NCI-H510A (cell line): ENCODE measurements around the gene IQCB1.
"Not testable (repeated sequence)": the region's sequence is repeated elsewhere in the genome, so short reads cannot be mapped to it uniquely, and the experiment has no call there.

Experiments used
- DNase-seq: peaks from one replicate; lab custom pipeline; 2025; lab: John Stamatoyannopoulos, UW

The IQCB1 gene, protein sequence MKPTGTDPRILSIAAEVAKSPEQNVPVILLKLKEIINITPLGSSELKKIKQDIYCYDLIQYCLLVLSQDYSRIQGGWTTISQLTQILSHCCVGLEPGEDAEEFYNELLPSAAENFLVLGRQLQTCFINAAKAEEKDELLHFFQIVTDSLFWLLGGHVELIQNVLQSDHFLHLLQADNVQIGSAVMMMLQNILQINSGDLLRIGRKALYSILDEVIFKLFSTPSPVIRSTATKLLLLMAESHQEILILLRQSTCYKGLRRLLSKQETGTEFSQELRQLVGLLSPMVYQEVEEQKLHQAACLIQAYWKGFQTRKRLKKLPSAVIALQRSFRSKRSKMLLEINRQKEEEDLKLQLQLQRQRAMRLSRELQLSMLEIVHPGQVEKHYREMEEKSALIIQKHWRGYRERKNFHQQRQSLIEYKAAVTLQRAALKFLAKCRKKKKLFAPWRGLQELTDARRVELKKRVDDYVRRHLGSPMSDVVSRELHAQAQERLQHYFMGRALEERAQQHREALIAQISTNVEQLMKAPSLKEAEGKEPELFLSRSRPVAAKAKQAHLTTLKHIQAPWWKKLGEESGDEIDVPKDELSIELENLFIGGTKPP

DNA sequence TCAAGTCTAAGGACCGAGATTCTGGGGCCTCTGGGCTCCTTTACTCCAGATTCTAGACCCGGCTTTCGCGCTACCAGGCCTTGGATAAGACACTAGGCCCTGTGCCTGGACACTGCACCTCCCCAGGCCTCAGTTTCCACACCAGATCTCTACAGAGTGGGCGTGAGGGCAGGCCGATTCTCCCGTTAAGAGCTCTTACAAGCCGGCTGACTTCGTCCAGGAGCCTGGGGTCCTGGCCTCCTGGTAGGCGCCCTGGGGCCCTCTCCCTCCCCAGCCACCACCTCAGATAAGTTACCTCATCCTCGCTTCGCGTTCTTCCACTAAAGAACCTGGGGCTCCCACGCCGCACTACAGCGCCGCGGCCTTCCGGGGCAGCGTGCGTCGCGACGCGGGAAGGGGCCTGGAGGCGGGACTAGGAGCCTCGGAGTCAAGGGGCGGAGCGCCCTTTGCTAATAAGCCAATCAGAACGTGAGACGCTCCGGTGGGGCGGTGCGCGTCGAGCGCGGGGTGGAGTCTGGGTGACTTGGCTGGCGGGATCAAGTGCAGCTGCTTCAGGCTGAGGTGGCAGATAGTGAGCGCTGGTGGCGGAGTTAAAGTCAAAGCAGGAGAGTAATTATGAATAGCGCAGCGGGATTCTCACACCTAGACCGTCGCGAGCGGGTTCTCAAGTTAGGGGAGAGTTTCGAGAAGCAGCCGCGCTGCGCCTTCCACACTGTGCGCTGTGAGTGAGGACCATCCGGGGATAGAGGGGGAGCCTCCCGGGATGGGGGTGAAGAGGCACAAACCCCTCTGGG is at the start of gene IQCB1, which contains the start of gene EAF2:
Gene IQCB1, minus strand, starts transcription at position 390 of the 794 bp plus-strand sequence. CDS start 6,100 bp downstream, outside the sequence.
Gene EAF2, plus strand, starts transcription at position 539 of the 794 bp plus-strand sequence. Its CDS starts 77 bp downstream, at position 616.
- peak; percentile 73 for DNase-seq

DNA sequence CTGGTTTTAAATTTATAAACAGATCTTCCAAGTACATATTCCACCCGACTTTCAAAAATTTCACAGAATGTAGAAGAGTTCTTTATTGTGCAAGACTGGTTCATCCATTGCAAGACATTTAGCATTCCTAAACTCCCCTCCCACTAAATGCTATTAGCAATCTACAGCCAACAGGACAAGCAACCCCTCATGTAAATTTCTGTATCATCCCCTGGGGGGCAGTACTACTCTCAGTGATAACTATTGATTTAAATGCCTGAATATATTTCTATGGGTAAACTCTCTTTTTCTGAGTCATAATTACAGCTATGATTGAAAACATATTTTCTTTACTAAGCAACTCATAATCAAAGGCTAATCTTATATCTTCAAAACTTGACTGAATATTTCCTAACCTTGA is 48.6 kb upstream of the IQCB1 start:
- DNase-seq, result no peak

DNA sequence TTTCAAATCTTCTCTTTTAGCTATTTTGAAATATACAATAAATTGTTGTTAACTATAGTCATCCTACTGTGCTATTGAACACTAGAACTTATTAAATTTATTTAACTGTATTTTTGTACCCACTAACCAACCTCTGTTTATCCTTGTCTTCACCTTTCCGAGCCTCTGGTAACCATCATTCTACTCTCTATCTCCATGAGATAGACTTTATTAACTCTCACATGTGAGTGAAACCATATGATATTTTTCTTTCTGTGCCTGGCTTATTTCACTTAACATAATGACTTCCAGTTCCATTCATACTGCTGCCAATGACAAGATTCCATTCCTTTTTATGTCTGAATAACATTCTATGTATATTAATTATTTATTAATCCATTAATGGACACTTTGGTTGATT is 43.6 kb upstream of the IQCB1 start:
- DNase-seq, result no peak

DNA sequence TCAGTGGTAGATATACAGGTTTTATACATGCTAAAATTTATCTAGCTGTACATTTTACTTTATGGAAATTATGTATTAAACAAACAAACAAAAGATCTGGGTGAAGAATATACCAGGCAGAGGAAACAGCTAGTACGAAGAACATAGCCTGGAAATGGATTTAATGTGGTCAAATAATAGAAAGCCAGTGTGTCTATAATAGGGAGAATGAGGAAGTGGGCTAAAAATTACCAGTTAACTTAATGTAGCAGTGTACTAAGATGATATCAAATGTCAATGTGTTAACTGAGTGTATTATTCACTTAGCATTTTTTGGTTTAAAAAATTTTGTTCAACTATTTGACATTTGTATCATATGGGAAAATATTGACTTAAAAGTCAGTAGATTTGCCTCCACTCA is 36.6 kb upstream of the IQCB1 start:
- no peak for DNase-seq

DNA sequence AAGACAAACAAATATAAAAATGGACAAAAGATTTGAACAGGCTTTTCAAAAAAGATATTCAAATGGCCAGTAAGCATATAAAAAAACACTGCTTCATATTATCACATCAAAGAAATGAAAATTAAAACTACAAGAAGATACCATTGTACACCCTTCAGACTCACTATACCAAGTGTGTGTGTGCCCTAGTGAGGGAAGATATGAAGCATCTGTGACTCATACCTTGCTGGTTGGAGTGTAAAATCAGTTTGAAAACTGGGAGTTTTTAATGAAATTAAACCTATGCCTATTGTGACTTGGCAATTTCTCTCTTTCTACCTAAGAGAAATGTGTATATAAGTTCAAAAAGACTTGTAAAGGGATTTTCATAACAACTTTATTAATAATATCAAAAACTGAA is 35.9 kb upstream of the IQCB1 start:
- DNase-seq, result no peak

DNA sequence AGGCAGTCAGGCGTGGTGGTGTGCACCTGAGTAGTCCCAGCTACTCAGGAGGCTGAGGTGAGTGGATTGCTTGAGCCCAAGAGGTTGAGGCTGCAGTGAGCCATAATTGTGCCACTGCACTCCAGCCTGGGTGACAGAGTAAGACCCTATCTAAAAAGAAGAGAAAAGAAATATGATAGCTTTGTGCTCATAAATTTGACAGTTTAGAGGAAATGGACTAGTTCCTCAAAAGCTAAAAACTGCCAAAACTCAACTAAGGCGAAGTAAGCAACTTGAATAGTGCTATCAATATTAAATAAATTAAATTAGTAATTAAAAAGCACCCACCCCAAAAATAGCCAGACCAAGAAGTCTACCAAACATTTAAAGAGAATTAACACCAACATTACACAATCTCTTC is 34.9 kb upstream of the IQCB1 start:
- DNase-seq, result no peak

DNA sequence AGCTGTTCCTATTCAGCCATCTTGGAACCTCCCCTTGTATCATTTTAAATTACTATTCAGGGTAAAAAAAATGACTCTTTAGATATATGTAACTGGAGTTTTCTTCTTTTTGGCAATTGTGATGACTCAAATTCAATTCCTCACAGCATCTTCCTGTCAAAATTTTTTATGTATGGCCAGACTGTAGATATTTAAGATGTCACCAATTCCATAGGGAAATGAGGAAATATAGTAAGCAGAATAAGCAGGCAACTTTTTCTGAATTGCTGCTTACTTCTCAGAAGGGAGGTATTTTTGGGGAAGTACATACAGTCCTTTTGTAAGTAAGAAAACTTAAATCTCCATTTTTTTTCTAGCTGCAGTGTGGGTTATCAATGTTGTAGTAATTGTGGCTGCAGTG is 28.9 kb upstream of the IQCB1 start:
- no peak for DNase-seq

DNA sequence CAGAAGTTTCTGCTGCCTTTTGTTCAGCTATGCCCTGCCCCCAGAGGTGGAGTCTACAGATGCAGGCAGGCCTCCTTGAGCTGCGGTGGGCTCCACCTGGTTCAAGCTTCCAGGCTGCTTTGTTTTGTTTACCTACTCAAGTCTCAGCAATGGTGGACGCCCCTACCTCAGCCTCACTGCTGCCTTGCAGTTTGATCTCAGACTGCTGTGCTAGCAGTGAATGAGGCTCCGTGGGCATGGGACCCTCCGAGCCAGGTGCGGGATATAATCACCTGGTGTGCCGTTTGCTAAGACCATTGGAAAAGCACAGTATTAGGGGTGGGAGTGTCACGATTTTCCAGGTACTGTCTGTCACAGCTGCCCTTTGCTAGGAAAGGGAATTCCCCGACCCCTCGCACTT is 28.4 kb upstream of the IQCB1 start:
- DNase-seq, result not testable (repeated sequence)

DNA sequence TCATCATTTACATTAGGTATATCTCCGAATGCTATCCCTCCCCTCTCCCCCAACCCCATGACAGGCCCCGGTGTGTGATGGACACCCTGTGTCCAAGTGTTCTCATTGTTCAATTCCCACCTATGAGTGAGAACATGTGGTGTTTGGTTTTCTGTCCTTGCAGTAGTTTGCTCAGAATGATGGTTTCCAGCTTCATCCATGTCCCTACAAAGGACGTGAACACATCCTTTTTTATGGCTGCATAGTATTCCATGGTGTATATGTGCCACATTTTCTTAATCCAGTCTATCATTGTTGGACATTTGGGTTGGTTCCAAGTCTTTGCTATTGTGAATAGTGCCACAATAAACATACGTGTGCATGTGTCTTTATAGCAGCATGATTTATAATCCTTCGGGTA is 22.9 kb upstream of the IQCB1 start:
- DNase-seq, result not testable (repeated sequence)

DNA sequence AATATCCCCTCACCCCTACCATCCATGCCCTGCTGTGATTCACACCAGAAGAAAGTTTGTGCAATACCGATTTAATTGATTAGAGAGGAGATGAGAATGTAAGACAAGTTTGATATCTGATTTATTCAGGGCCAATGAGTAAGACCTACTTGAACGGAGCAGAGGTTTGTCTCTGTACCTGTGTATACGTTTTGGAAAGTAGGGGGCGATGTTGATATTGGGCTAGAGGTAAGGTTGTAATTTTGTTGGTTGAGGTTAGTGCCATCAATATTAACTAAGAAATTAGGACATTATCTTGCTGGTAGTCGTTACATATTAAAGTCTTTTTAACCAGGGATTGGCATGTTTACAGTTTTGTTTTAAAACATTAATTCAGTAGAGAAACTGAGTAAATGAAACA is 20.7 kb upstream of the IQCB1 start:
- DNase-seq, result no peak

DNA sequence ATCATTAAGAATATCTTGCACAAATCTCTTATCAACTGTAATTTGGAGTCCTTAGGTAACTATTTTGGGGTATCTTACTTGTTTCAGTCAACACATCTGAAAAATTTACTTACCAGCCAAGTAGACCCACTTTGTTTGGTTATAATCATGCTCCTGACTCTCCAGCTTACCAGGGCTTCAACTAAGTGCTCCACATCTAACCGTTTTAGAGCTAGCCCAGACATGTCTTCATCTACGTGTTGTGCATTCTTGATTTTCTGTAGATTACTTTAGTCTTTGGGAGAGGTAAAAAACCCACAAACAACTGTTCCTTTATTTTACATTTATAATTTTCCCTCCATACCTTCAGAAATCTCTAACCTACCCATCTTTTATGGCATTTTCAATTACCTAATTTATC is 17.4 kb upstream of the IQCB1 start:
- DNase-seq, result no peak

DNA sequence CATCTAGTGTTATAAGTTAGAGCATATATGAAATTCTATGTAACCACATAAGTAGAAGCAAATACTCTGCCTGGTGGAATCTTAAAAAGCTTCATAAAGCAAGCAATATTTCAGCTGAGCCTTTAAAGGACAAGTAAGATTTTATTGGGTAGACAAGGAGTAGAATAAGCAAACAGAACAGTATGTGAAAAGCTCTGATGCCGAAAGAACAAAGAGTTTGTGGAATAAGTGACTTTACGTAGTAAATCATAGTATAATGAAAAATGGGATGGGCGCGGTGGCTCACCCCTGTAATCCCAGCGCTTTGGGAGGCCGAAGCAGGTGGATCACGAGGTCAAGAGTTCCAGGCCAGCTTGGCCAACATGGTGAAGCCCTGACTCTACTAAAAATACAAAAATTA is 10.0 kb upstream of the IQCB1 start:
- DNase-seq, result no peak

DNA sequence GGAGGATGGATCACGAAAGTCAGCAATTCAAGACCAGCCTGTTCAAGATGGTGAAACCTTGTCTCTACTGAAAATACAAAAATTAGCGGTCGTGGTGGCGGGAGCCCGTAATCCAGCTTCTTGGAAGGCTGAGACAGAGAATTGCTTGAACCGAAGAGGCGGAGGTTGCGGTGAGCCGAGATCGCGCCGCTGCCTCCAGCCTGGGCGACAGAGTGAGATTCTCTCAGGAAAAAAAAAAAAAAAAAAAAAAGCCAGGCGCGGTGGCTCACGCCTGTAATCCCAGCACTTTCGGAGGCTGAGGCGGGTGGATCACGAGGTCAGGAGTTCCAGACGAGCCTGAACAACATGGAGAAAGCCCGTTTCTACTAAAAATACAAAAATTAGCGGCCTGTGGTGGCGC is 5.1 kb upstream of the IQCB1 start:
- no peak for DNase-seq

DNA sequence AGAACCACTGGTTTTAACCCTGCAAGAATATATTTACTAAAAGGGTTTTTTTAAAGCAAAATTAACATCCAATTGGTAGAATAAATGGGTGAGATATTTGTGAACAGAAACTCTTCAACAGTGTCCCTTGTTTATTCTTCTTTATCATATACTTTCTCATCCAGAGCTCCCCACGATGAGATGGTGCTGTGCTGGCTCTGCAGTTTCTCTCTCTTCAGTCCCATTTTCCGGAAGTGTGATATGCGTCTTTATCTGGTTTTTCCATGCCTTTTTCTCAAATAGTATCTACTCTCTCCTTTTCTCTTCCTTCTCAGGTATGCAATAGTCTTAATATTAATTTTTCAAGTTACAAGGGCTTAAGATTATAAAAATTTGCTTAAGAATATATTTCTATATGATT is 1.6 kb upstream of the IQCB1 start:
- DNase-seq, result no peak

DNA sequence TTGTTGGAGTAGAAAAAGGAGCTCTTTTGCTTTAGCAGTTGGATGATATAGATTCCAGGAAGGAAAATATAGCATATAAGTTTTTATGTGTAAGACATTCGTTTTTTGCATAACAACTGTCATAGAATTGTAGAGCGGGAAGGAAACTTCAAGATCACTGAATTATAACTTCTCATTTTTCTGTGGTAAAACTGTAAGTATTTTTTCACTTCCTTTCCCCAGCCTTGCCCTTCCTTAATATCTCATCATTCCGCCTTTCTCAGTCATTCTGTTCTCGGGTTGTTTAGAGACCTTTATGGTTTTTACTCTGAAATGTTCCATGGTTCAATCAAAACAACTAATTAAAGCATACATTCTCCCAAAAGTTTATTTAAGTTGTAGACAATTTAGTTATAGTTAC is 1.2 kb upstream of the IQCB1 start:
- DNase-seq, result no peak

DNA sequence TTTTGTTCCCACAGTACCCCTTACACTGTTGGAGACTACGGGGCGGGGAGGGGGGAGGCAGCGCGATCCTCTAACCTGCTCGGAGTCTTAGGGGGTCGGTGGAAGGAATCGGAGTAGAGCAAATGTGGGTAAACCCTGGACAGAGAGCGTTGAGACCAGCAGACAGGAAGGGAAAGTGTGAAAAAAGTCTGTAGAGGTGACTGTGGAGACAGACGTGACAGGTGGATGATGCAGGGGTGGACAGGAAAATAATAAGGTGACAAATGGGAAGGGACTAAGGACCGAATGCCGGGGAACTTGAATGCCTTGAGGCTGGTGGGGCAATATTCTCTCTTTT is 573 bp upstream of the IQCB1 start:
- no peak for DNase-seq

DNA sequence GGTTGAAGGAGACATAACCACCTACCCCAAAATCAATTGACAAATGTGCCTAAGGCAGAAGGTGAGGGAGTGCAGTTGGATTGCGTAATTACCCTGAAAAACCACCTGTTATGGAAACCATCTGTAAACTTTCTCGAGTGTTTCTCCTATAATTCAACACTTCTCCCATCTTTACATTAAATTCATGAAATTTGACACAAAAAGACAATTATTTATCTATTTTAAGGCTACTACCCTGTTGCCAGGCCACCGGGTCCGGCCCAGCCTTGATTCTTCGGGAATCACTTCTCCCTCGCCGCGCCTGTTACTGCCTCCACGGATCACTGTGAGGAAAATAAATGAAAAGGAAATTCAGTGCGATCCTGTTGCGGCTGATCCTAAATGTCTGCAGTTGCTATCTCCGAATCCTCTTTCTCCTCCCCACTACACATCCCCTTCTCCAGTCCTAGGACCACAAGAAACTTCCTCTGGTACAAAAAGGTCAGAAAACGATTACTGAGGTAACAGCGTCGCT is 646 bp downstream of the IQCB1 start:
- DNase-seq, result no peak

DNA sequence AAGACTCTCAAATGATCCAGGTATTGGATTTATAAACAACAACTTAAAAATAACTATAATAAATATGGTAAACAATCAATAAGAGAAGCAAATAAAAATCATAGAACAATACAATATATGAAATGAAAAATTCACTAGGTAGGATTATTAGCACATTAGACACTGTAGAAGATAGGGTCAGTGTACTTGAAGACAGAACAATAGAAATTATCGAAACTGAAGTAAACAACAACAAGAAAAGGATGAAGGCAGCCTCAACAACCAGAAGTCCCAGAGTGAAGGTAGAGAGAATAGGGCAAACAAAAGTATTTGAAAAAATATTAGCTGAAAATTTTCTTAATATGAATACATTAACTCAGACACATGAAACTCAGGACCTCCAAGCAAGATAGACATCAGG is 11.9 kb downstream of the IQCB1 start:
- DNase-seq, result no peak

DNA sequence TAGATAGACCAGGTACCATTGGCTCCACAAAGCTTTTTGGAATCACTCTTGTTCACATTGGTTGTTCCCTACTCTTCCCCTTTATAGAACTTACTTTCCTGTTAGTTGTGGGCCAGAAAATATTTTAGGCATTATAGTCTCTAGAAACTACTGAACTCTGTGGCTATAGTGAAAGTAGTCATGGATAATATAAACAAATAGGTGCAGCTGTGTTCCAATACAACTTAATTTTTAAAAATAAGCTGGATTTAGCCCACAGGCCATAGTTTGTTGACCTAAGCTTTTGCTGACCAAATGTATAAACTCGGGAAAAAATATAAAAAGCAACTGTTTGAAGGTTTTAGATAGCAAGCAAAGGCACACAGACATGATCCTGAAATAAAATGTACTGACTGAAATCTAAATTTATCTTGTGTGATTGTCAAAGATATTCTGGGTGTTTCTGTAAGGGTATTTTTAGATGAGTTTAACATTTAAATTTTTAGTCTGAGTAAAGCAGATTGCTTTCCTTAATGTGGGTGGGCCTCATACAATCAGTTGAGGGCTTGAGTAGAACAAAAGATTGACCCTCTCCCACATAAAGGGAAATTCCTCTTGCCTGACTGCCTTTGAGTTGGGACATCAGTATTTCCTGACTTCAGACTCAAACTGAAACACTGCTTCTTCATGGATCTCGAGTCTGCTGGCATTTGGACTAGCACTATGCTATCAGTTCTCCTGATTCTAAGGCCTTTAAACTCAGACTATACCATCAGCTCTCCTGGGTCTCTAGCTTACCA is 13.2 kb downstream of the IQCB1 start:
- no peak for DNase-seq

DNA sequence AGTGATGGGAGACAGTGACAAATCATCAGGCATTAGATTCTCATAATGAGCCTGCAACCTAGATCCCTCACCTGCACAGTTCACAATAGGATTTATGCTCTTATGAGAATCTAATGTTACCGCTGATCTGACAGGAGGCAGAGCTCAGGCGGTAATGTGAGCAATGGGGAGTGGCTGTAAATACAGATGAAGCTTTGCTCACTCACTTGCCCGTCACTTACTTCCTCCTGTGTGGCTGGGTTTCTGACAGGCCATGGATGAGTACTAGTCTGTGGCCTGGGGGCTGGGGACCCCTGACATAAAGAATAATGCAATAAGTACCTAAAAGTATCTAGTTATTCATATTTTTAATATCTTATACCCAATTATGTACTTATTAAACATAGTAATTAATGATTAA is 15.6 kb downstream of the IQCB1 start:
- DNase-seq, result no peak

DNA sequence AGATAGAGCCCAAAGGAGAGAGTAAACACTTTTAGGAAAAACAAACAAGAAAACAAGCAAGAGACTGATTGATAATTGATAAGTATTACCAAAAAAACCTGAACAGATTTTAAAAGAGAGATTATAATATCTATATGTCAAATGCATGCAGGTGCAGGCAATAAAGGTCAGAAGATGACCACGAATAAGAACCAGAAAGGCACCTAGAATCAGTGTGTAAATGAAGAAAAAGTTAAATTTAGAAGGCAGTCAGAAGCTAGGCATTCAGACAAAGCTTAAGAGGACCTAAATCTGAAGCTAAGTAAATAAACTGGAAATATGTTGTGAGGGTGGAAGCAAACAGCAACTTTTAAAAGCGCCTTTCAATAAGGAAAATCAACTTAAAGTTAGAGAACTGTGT is 16.3 kb downstream of the IQCB1 start:
- DNase-seq, result no peak

DNA sequence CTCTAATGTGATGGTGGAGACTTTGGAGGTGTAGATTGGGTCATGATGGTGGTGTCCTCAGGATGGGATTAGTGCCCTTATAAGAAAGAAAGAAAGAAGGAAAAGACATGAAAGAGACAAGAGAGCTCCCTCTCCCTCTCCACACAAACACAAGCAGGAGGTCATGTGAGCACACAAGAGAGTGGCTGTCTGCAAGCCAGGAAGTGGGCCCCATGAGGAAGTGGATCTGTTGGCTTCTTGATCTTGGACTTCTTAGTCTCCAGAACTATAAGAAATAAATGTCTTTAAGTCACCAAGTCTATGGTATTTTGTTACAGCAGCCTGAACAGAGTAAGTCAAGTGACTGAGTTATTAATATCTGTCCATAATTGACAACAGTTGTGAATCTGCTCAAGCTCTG is 17.1 kb downstream of the IQCB1 start:
- no peak for DNase-seq
